ENCODE measurements around the gene SPATA2L. TPM values are rescaled to one million over a fixed set of nuclear protein-coding genes. Genes with fewer than 3 reads are reported as not detected.

The SPATA2L gene
- total and polyA plus RNA-seq, 2 of the 13 experiments (the other 11 are each of a cell fraction or from before 2014, with no cell fraction given): 9.1 to 20.7 TPM

DNA sequence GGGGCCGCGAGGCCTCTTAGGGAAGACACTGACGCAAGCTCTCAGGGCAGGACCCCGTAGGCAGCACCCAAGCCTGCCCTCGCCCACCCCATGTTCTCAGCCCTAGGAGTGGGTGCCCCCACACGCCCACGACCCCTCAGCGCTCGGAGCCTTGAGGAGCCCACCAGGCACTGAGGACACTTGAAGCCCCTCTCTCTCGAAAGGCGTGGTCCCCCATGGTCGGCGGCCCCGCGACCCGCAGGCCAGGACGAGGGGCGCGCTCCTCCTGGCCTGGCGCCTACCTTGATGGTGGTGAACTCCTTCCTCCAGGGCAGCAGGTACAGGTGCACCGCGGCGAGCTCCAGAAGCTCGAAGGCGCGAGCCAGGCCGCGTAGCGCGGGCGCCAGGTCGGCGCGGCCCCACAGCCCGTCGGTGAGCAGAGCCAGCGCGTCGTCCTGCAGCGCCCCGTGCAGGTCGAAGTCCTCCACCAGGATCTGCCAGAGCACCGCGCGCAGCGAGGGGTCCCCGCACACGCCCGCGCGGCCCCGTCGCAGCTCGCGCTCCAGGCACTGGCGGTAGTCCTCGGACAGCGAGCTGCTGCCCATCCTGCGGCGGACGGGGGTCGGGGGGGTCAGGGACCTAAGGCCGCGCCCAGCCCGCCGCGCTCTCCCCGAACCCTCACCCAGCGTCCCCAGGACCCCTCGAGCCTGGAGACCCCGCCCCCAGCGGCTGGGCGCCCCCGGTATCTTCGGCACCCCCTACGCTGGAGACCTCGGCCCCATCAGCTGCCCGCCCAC lies 668 bp downstream of the SPATA2L start (continued):
- TF ChIP-seq TBX3 (IDR thresholded peaks at IDR 0.05; ENCODE audit: borderline replicate concordance) (no peak), ZNF574 (CRISPR knock-in tag; IDR thresholded peaks at IDR 0.05) (peak; percentile 60; the same call in 1 of the 2 replicates), ZFP82 (CRISPR knock-in tag; IDR thresholded peaks at IDR 0.05; ENCODE audit: borderline replicate concordance) (no peak; the same call in none of the 2 replicates), KDM5A (IDR thresholded peaks at IDR 0.05; ENCODE audit: borderline replicate concordance, low read length) (no peak), ZNF790 (CRISPR knock-in tag; IDR thresholded peaks at IDR 0.05; ENCODE audit: borderline replicate concordance) (peak; percentile 59; the same call in 1 of the 2 replicates), SPEN (CRISPR knock-in tag; IDR thresholded peaks at IDR 0.05; ENCODE audit: low read depth) (peak; percentile 77; the same call in 1 of the 2 replicates), SMARCE1 (IDR thresholded peaks at IDR 0.05; ENCODE audit: borderline replicate concordance) (no peak), ATF7-NPFF (CRISPR knock-in tag; IDR thresholded peaks at IDR 0.05; ENCODE audit: low read depth) (peak; percentile 49; the same call in 1 of the 2 replicates), ZNF207 (IDR thresholded peaks at IDR 0.05; ENCODE audit: borderline replicate concordance) (no peak), HMG20B (CRISPR knock-in tag; conservative IDR thresholded peaks at IDR 0.05) (0 out of 2 replicates have a peak, but pooled peaks have one; percentile 37), XRCC5 (optimal IDR thresholded peaks at IDR 0.05; ENCODE audit: low read length) (peak; percentile 7), STAT6 (CRISPR knock-in tag; IDR thresholded peaks at IDR 0.05; ENCODE audit: borderline replicate concordance) (no peak), PCBP1 (IDR thresholded peaks at IDR 0.05; ENCODE audit: borderline replicate concordance, low read depth, low read length) (no peak), BRD4 (CRISPR knock-in tag; IDR thresholded peaks at IDR 0.05) (peak; percentile 12; the same call in 1 of the 2 replicates), ZFP91 (CRISPR knock-in tag; IDR thresholded peaks at IDR 0.05; ENCODE audit: borderline replicate concordance) (peak; percentile 79)
- TF ChIP-seq, protein P1, sequence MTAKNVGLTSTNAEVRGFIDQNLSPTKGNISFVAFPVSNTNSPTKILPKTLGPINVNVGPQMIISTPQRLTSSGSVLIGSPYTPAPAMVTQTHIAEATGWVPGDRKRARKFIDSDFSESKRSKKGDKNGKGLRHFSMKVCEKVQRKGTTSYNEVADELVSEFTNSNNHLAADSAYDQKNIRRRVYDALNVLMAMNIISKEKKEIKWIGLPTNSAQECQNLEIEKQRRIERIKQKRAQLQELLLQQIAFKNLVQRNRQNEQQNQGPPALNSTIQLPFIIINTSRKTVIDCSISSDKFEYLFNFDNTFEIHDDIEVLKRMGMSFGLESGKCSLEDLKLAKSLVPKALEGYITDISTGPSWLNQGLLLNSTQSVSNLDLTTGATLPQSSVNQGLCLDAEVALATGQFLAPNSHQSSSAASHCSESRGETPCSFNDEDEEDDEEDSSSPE (CRISPR knock-in tag; IDR thresholded peaks at IDR 0.05): peak; percentile 45
- TF ChIP-seq, protein P2, sequence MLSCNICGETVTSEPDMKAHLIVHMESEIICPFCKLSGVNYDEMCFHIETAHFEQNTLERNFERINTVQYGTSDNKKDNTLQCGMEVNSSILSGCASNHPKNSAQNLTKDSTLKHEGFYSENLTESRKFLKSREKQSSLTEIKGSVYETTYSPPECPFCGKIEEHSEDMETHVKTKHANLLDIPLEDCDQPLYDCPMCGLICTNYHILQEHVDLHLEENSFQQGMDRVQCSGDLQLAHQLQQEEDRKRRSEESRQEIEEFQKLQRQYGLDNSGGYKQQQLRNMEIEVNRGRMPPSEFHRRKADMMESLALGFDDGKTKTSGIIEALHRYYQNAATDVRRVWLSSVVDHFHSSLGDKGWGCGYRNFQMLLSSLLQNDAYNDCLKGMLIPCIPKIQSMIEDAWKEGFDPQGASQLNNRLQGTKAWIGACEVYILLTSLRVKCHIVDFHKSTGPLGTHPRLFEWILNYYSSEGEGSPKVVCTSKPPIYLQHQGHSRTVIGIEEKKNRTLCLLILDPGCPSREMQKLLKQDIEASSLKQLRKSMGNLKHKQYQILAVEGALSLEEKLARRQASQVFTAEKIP (CRISPR knock-in tag; IDR thresholded peaks at IDR 0.05; ENCODE audit: borderline replicate concordance): no peak
